Heart left ventricle (tissue), 16 donors: ENCODE results near the gene SLC10A7. TPM values are rescaled to one million over a fixed set of nuclear protein-coding genes. Genes with fewer than 3 reads are reported as not detected.

Source experiments
- ATAC-seq, 4 donors: fragments of 200-7000 bp; cut with Tn5 transposase; one replicate each; pipeline ENCODE4 v1.9.1; 2020 to 2022; ENCODE audit warnings: moderate library complexity in 4 of 4, mild to moderate bottlenecking in 3 of 4, moderate number of reproducible peaks in 1 of 4
- DNase-seq, 5 donors: peaks; one replicate each; pipeline ENCODE4 v3.0.0-alpha.2; 2020
- H3K27ac ChIP-seq, 12 donors: fragments of 200-600 bp; sonication (generic) in 4 of 12; one replicate each; pipeline versions ENCODE4 v1.5.0 to v1.8.0; 2016 to 2022; ENCODE audit warnings: mild to moderate bottlenecking in 2 of 12
- H3K27me3 ChIP-seq, 9 donors: fragments of 200-600 bp; sonication (generic) in 2 of 9; one replicate each; pipeline versions ENCODE4 v1.5.1 to v1.8.0; 2016 to 2022; ENCODE audit warnings: mild to moderate bottlenecking in 3 of 9
- H3K36me3 ChIP-seq, 9 donors: fragments of 200-600 bp; sonication (generic) in 2 of 9; one replicate each; pipeline versions ENCODE4 v1.5.0 to v1.8.0; 2018 to 2022; ENCODE audit warnings: mild to moderate bottlenecking in 2 of 9
- H3K4me1 ChIP-seq, 12 donors: fragments of 200-600 bp; sonication (generic) in 4 of 12; one replicate each; pipeline versions ENCODE4 v1.5.0 to v1.8.0; 2016 to 2022; ENCODE audit warnings: mild to moderate bottlenecking in 3 of 12
- H3K4me3 ChIP-seq, 12 donors: fragments of 200-600 bp; sonication (generic) in 4 of 12; one replicate each; pipeline versions ENCODE4 v1.5.0 to v1.8.0; 2017 to 2022; ENCODE audit warnings: mild to moderate bottlenecking in 9 of 12, moderate library complexity in 4 of 12
- H3K9me3 ChIP-seq, 12 donors: fragments of 200-600 bp; sonication (generic) in 4 of 12; one replicate each; pipeline versions ENCODE4 v1.5.0 to v1.8.0; 2016 to 2022; ENCODE audit warnings: mild to moderate bottlenecking in 1 of 12
- POLR2A ChIP-seq, 2 donors: fragments of 450-650 bp; IDR thresholded peaks; one replicate each; pipeline ENCODE4 v1.6.1; 2017; ENCODE audit warnings: antibody characterized with exemption in 2 of 2, mild to moderate bottlenecking in 2 of 2, moderate library complexity in 2 of 2
- WGBS, 4 donors: extraction: QIAGEN DNeasy Blood & Tissue Kit in 2 of 4; methylation state at CpG; one replicate each; pipeline versions ENCODE4 v1.1.5 to v1.1.7; 2013 to 2018; 5-methylcytosine and 5-hydroxymethylcytosine counted together
- intact Hi-C, 10 donors: fragments of 100-400 bp; cut with DNase I; formaldehyde crosslinking; loops; one replicate each; pipeline versions ENCODE4 v1.11.1 to v1.14.2; 2022
- polyA plus RNA-seq, 2 donors: library from polyadenylated mRNA; stranded (reverse); fragments of 200-250 nt; gene quantifications; one replicate each; pipeline ENCODE4 v1.2.3, GENCODE V29; 2013
- total RNA-seq, 9 donors: library from RNA; depleted of rRNA in 2 of 9; stranded (reverse); fragments of >200 nt in 2 of 9; fragmentation: NEBNext Ultra II Directional in 3 of 9; extraction: Animal tissue kit (Norgen Biotek cat#: 25700) in 3 of 9; gene quantifications; one replicate each; pipeline versions ENCODE4 v1.1.0 to v1.2.4, GENCODE V29; 2016 to 2023
- TF ChIP-seq, protein P1 (sequence below), 12 donors: fragments of 200-600 bp; sonication (generic) in 4 of 12; IDR thresholded peaks; one replicate each; pipeline versions ENCODE4 v1.5.0 to v1.8.0; 2018 to 2022; ENCODE audit warnings: antibody characterized with exemption in 12 of 12, mild to moderate bottlenecking in 5 of 12
- donor health status: ischemic (EF 13 %, LVEDD 7.1; RV severe dilation, severe dysfunction).
- donor health status: healthy with polysubstance abuse.
- donor health status: DM: no; HTN: yes; CAD: no.
- donor health status: DM: no; HTN: no; CAD: no.
- donor health status: ischemic (EF 25% LVEDD 6.9; RV normal size, moderate dysfunction).
- donor health status: ischemic (EF 25% LVEDD 5.7; RV mildly dilated, moderate dysfunction).
- donor health status: healthy.
- donor health status: DM: yes; HTN: yes; CAD: no.
- donor health status: ischemic (EF 35%, LVEDD 5.7; RV mildly dilated, moderate dysfunction).
- donor health status: nonischemic (EF 11% LVEDD 7.7; RV severe dilation, severe dysfunction).
- donor health status: DM: yes; HTN: yes; CAD: no.
- donor health status: PGD.
- donor health status: ischemic (EF 29% LVEDD 5.4; RV normal size, mild dysfunction).
- donor health status: nonischemic (EF 23%, LVEDD 6.1; RV moderate dilation, normal function).

SLC10A7 gene
- total and polyA plus RNA-seq, 11 donors: 1.2 to 8.7 (median 3.1) TPM

- Histone ChIP-seq H3K4me3 (no peak overlapping the region), H3K36me3 (no peaks in the 10 kb centered on the region), H3K27me3 (no peaks in the 10 kb centered on the region), H3K27ac (no peak overlapping the region), H3K4me1 (peaks cover 0 to 2% (median 0%) of the 10 kb centered on the region in 12 donors), H3K9me3 (no peaks in the 10 kb centered on the region)
- TF ChIP-seq, protein P1, sequence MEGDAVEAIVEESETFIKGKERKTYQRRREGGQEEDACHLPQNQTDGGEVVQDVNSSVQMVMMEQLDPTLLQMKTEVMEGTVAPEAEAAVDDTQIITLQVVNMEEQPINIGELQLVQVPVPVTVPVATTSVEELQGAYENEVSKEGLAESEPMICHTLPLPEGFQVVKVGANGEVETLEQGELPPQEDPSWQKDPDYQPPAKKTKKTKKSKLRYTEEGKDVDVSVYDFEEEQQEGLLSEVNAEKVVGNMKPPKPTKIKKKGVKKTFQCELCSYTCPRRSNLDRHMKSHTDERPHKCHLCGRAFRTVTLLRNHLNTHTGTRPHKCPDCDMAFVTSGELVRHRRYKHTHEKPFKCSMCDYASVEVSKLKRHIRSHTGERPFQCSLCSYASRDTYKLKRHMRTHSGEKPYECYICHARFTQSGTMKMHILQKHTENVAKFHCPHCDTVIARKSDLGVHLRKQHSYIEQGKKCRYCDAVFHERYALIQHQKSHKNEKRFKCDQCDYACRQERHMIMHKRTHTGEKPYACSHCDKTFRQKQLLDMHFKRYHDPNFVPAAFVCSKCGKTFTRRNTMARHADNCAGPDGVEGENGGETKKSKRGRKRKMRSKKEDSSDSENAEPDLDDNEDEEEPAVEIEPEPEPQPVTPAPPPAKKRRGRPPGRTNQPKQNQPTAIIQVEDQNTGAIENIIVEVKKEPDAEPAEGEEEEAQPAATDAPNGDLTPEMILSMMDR (IDR thresholded peaks at IDR 0.05): no peak
- TF ChIP-seq POLR2A (IDR thresholded peaks at IDR 0.05): no peak
- intact Hi-C loops: no loop called here
- WGBS, 4 donors: 90 to 95% (median 92%) methylated on average over 2 of the region's 2 CpGs
- ATAC-seq: no peak
- DNase-seq: no peak
These were observed 120.5 kb downstream of the SLC10A7 start for GRCh38 chr4:146401274-146401673.

GRCh38 chr4:146398896-146399445 is 122.8 kb downstream of the SLC10A7 start:
- TF ChIP-seq, protein P1 (IDR thresholded peaks at IDR 0.05): no peak
- TF ChIP-seq POLR2A (IDR thresholded peaks at IDR 0.05): no peak
- no peak overlapping the region for H3K4me3 ChIP-seq
- DNase-seq (no peak), ATAC-seq (no peak)
- H3K27me3 ChIP-seq: no peaks in the 10 kb centered on the region
- H3K4me1 ChIP-seq: peaks cover 0 to 2% (median 0%) of the 10 kb centered on the region in 12 donors
- no peaks in the 10 kb centered on the region for H3K9me3 ChIP-seq
- intact Hi-C loops: no loop called here
- H3K36me3 ChIP-seq: no peaks in the 10 kb centered on the region
- H3K27ac ChIP-seq: no peak overlapping the region
- WGBS, 4 donors: 53 to 57% (median 55%) methylated on average over 6 of the region's 6 CpGs

DNA sequence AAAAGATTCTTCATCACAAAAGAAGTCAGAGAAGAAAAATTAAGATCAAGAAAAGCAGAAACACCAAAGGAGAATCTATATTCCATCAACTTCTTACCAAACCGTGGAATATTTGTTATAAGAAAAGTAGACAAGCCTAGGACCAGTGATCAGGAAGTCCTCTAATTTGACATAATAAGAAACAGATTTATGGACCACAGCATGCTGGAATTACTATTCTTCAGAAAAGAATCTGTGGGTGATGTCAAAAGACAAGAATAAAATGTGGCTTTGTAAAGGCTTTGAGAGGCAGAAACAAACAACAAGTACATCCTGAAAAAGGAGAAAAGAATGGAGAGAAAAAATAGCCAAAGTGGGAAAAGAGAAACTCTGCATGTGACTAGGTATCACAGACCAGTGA is 123.3 kb downstream of the SLC10A7 start:
- Histone ChIP-seq H3K27me3 (no peaks in the 10 kb centered on the region), H3K36me3 (no peaks in the 10 kb centered on the region), H3K9me3 (no peaks in the 10 kb centered on the region), H3K27ac (no peak overlapping the region), H3K4me3 (no peak overlapping the region), H3K4me1 (peaks cover 0 to 2% (median 0%) of the 10 kb centered on the region in 12 donors)
- intact Hi-C loops: no loop called here
- 78 to 88% (median 85%) methylated on average over 1 of the region's 1 CpG for WGBS, 4 donors
- TF ChIP-seq POLR2A (IDR thresholded peaks at IDR 0.05): no peak
- TF ChIP-seq, protein P1 (IDR thresholded peaks at IDR 0.05): no peak
- ATAC-seq (no peak), DNase-seq (no peak)

GRCh38 chr4:146389561-146389960 is 132.2 kb downstream of the SLC10A7 start:
- Histone ChIP-seq H3K4me1 (no peaks in the 10 kb centered on the region), H3K4me3 (no peak overlapping the region), H3K36me3 (no peaks in the 10 kb centered on the region), H3K9me3 (no peaks in the 10 kb centered on the region), H3K27ac (no peak overlapping the region), H3K27me3 (no peaks in the 10 kb centered on the region)
- intact Hi-C loops: no loop called here
- 91 to 100% (median 97%) methylated on average over 1 of the region's 1 CpG for WGBS, 4 donors
- DNase-seq: no peak
- TF ChIP-seq POLR2A (IDR thresholded peaks at IDR 0.05): no peak
- TF ChIP-seq, protein P1 (IDR thresholded peaks at IDR 0.05): no peak
- ATAC-seq: no peak
